K562 (cell line): ENCODE measurements around the gene ERAL1. TPM values are rescaled to one million over a fixed set of nuclear protein-coding genes. Genes with fewer than 3 reads are reported as not detected.

Experiments used
- ARHGAP35 ChIP-seq: fragments of 450-650 bp; IDR thresholded peaks from 2 replicates; pipeline ENCODE4 v1.6.1; 2018; ENCODE audit not compliant: partially characterized antibody
- BMI1 ChIP-seq: fragments of 150-350 bp; IDR thresholded peaks from 2 replicates; pipeline ENCODE4 v1.6.1; 2014; ENCODE audit warnings: low read length
- CBFA2T3 ChIP-seq: fragments of 450-650 bp; IDR thresholded peaks from 2 replicates; pipeline ENCODE4 v1.6.1; 2017
- FOSL1 ChIP-seq: fragments of 200-800 bp; sonication (Bioruptor generic); conservative IDR thresholded peaks from 2 replicates; pipeline ENCODE4 v1.6.1; 2016; ENCODE audit warnings: missing genetic modification characterization, missing compliant biosample characterization
- FOXA1 ChIP-seq: fragments of 450-650 bp; IDR thresholded peaks from 2 replicates; pipeline ENCODE4 v1.6.1; 2016; ENCODE audit warnings: mild to moderate bottlenecking, borderline replicate concordance
- ILF3 ChIP-seq: fragments of 450-650 bp; IDR thresholded peaks from 2 replicates; pipeline ENCODE4 v1.6.1; 2018; ENCODE audit warnings: antibody characterized with exemption, mild to moderate bottlenecking, moderate library complexity, borderline replicate concordance
- KLF13 ChIP-seq: fragments of 450-650 bp; IDR thresholded peaks from 2 replicates; pipeline ENCODE4 v1.6.1; 2016; ENCODE audit warnings: missing genetic modification characterization, low read depth, mild to moderate bottlenecking, missing compliant biosample characterization, moderate library complexity, borderline replicate concordance
- KLF6 ChIP-seq: fragments of 250-450 bp; sonication (Bioruptor Pico); IDR thresholded peaks from 2 replicates; pipeline ENCODE4 v1.4.0; 2020; ENCODE audit warnings: mild to moderate bottlenecking, moderate library complexity, borderline replicate concordance
- MEIS2 ChIP-seq: fragments of 450-650 bp; IDR thresholded peaks from 2 replicates; pipeline ENCODE4 v1.6.1; 2014; ENCODE audit warnings: mild to moderate bottlenecking; ENCODE audit not compliant: partially characterized antibody
- MYBL2 ChIP-seq, 2 experiments: fragments of 450-650 bp in 1 of 2; sonication (generic) in 1 of 2; formaldehyde crosslinking in 1 of 2; IDR thresholded peaks; 2 replicates each; pipeline versions ENCODE4 v1.6.1 to v1.8.1; 2017 to 2022; ENCODE audit warnings: borderline replicate concordance in 1 of 2, inconsistent platforms in 1 of 2, low read depth in 1 of 2, mild to moderate bottlenecking in 1 of 2, missing genetic modification reagents in 1 of 2, moderate library complexity in 1 of 2
- NCOA6 ChIP-seq: fragments of 450-650 bp; IDR thresholded peaks from 2 replicates; pipeline ENCODE4 v1.6.1; 2017; ENCODE audit warnings: mild to moderate bottlenecking
- POLR2AphosphoS2 ChIP-seq: IDR thresholded peaks from 2 replicates; pipeline ENCODE4 v1.6.1; 2012; ENCODE audit warnings: low read length, improper control_type of control experiment
- RB1 ChIP-seq: fragments of 450-650 bp; IDR thresholded peaks from 2 replicates; pipeline ENCODE4 v1.6.1; 2017; ENCODE audit warnings: low read depth, mild to moderate bottlenecking
- TCF7L2 ChIP-seq: fragments of 150-350 bp; IDR thresholded peaks from 2 replicates; pipeline ENCODE4 v1.6.1; 2016; ENCODE audit warnings: low read depth, mild to moderate bottlenecking, low read length, moderate library complexity
- ZNF79 ChIP-seq: fragments of 250-450 bp; sonication (Bioruptor Pico); IDR thresholded peaks from 2 replicates; pipeline ENCODE4 v1.4.0; 2020; ENCODE audit warnings: low read depth, mild to moderate bottlenecking, moderate library complexity
- polyA plus RNA-seq, 8 experiments: library from polyadenylated mRNA; depleted of rRNA in 4 of 8; stranded (reverse) in 5 of 8; unstranded in 3 of 8; fragments of >200 nt; fragmentation: Nextera tagmentation in 2 of 8; fragmentation: Illumina TruSeq in 1 of 8; extraction: Ambion mirVana in 2 of 8; extraction: Trizol in 1 of 8; gene quantifications; 2 replicates each; pipeline versions ENCODE4 v1.2.1 to v1.2.3, GENCODE V29; 2011 to 2014; ENCODE audit warnings: inconsistent platforms in 1 of 8, missing spikeins in 1 of 8
- total RNA-seq, 7 experiments: library from RNA; depleted of rRNA in 6 of 7; stranded (reverse); fragments of >200 nt in 6 of 7; fragmentation: Illumina TruSeq in 2 of 7; extraction: Trizol in 2 of 7; gene quantifications; 2 replicates each; pipeline versions ENCODE4 v1.2.1 to v1.2.3, GENCODE V29; 2011 to 2021; ENCODE audit warnings: low replicate concordance in 1 of 7
- TF ChIP-seq, protein P1 (sequence below): sonication (generic); formaldehyde crosslinking; IDR thresholded peaks from 2 replicates; pipeline ENCODE4 v1.8.1; 2023; ENCODE audit warnings: mild to moderate bottlenecking, missing genetic modification reagents
- TF ChIP-seq, protein P2 (sequence below): sonication (generic); formaldehyde crosslinking; IDR thresholded peaks from 2 replicates; pipeline ENCODE4 v1.8.0; 2023; ENCODE audit warnings: mild to moderate bottlenecking, missing genetic modification reagents
- TF ChIP-seq, protein P3 (sequence below): sonication (generic); formaldehyde crosslinking; IDR thresholded peaks from 2 replicates; pipeline ENCODE4 v1.8.0; 2022; ENCODE audit warnings: mild to moderate bottlenecking, missing genetic modification reagents

The ERAL1 gene
- total and polyA plus RNA-seq, 9 of the 15 experiments (the other 6 are each of a cell fraction or from before 2014, with no cell fraction given), result 37.5 to 351 (median 106) TPM

DNA sequence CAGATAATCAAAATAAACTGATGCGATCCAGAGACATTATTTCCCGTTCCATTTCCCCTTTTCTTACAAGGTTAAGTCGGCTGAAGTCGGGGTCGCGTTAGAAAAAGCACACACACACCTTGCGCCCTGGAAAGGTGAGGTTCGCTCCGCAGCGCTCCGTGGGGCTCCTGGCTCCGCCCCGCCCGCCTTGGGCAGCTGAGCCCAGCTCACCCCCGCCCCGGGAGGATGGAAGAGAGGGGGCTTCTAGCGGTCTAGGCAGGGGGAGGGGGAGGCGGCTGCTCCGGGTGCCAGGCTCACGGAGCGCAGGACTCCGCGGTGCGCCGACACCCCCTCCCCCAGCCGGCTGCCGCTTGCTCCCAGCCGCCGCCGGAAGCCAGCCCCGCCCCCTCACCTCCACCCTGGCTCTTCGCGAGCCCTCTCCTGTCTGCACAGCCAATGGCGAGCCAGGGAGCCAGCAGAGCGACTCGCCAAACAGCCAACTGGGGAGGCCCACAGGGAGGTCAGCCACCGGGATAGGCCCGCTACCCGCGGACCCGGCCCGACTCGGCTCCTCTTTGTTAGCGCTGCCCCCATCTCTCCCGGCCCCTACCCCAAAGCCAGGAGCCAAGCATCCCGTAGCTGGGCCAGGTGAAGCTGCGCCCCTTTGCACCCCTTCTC lies 42.6 kb upstream of the ERAL1 start (continued):
- TF ChIP-seq, protein P1, sequence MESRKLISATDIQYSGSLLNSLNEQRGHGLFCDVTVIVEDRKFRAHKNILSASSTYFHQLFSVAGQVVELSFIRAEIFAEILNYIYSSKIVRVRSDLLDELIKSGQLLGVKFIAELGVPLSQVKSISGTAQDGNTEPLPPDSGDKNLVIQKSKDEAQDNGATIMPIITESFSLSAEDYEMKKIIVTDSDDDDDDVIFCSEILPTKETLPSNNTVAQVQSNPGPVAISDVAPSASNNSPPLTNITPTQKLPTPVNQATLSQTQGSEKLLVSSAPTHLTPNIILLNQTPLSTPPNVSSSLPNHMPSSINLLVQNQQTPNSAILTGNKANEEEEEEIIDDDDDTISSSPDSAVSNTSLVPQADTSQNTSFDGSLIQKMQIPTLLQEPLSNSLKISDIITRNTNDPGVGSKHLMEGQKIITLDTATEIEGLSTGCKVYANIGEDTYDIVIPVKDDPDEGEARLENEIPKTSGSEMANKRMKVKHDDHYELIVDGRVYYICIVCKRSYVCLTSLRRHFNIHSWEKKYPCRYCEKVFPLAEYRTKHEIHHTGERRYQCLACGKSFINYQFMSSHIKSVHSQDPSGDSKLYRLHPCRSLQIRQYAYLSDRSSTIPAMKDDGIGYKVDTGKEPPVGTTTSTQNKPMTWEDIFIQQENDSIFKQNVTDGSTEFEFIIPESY (CRISPR knock-in tag), result no peak; the same call in 1 of the 2 replicates
- 0 out of 2 replicates have a peak, but pooled peaks have one; percentile 28 for TF ChIP-seq KLF13
- peak; percentile 28; the same call in 1 of the 2 replicates for TF ChIP-seq RB1
- no peak for TF ChIP-seq ZNF79 (CRISPR knock-in tag)
- no peak for TF ChIP-seq MEIS2
- no peak for TF ChIP-seq BMI1
- TF ChIP-seq KLF6, result no peak
- no peak for TF ChIP-seq POLR2AphosphoS2
- no peak for TF ChIP-seq ILF3
- TF ChIP-seq, protein P2, sequence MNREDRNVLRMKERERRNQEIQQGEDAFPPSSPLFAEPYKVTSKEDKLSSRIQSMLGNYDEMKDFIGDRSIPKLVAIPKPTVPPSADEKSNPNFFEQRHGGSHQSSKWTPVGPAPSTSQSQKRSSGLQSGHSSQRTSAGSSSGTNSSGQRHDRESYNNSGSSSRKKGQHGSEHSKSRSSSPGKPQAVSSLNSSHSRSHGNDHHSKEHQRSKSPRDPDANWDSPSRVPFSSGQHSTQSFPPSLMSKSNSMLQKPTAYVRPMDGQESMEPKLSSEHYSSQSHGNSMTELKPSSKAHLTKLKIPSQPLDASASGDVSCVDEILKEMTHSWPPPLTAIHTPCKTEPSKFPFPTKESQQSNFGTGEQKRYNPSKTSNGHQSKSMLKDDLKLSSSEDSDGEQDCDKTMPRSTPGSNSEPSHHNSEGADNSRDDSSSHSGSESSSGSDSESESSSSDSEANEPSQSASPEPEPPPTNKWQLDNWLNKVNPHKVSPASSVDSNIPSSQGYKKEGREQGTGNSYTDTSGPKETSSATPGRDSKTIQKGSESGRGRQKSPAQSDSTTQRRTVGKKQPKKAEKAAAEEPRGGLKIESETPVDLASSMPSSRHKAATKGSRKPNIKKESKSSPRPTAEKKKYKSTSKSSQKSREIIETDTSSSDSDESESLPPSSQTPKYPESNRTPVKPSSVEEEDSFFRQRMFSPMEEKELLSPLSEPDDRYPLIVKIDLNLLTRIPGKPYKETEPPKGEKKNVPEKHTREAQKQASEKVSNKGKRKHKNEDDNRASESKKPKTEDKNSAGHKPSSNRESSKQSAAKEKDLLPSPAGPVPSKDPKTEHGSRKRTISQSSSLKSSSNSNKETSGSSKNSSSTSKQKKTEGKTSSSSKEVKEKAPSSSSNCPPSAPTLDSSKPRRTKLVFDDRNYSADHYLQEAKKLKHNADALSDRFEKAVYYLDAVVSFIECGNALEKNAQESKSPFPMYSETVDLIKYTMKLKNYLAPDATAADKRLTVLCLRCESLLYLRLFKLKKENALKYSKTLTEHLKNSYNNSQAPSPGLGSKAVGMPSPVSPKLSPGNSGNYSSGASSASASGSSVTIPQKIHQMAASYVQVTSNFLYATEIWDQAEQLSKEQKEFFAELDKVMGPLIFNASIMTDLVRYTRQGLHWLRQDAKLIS (CRISPR knock-in tag), result no peak
- no peak for TF ChIP-seq FOXA1
- TF ChIP-seq TCF7L2, result no peak
- TF ChIP-seq ARHGAP35, result no peak
- peak; percentile 27; the same call in 1 of the 2 replicates for TF ChIP-seq FOSL1
- no peak for TF ChIP-seq MYBL2 (IDR thresholded peaks at IDR 0.05; ENCODE audit: low read depth)
- no peak for TF ChIP-seq MYBL2 (CRISPR knock-in tag; IDR thresholded peaks at IDR 0.05; ENCODE audit: borderline replicate concordance)
- no peak for TF ChIP-seq NCOA6
- TF ChIP-seq CBFA2T3, result peak; percentile 20; the same call in 1 of the 2 replicates
- TF ChIP-seq, protein P3, sequence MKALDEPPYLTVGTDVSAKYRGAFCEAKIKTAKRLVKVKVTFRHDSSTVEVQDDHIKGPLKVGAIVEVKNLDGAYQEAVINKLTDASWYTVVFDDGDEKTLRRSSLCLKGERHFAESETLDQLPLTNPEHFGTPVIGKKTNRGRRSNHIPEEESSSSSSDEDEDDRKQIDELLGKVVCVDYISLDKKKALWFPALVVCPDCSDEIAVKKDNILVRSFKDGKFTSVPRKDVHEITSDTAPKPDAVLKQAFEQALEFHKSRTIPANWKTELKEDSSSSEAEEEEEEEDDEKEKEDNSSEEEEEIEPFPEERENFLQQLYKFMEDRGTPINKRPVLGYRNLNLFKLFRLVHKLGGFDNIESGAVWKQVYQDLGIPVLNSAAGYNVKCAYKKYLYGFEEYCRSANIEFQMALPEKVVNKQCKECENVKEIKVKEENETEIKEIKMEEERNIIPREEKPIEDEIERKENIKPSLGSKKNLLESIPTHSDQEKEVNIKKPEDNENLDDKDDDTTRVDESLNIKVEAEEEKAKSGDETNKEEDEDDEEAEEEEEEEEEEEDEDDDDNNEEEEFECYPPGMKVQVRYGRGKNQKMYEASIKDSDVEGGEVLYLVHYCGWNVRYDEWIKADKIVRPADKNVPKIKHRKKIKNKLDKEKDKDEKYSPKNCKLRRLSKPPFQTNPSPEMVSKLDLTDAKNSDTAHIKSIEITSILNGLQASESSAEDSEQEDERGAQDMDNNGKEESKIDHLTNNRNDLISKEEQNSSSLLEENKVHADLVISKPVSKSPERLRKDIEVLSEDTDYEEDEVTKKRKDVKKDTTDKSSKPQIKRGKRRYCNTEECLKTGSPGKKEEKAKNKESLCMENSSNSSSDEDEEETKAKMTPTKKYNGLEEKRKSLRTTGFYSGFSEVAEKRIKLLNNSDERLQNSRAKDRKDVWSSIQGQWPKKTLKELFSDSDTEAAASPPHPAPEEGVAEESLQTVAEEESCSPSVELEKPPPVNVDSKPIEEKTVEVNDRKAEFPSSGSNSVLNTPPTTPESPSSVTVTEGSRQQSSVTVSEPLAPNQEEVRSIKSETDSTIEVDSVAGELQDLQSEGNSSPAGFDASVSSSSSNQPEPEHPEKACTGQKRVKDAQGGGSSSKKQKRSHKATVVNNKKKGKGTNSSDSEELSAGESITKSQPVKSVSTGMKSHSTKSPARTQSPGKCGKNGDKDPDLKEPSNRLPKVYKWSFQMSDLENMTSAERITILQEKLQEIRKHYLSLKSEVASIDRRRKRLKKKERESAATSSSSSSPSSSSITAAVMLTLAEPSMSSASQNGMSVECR (CRISPR knock-in tag), result no peak
